ENCODE results near the gene DNASE2B. TPM values are rescaled to one million over a fixed set of nuclear protein-coding genes. Genes with fewer than 3 reads are reported as not detected.

Gene DNASE2B
- total and polyA plus RNA-seq, 8 donors: 0.15 to 0.59 (median 0.16) TPM; not detected in 4

- H3K9me3 ChIP-seq: no peaks in the 10 kb centered on the region
- intact Hi-C loops (cut with DNase I): no loop called here
- H3K27me3 ChIP-seq: no peaks in the 10 kb centered on the region
- DNase-seq (no peak), FAIRE-seq (no peak), ATAC-seq (no peak)
- no peak overlapping the region for H3K27ac ChIP-seq
- H3K4me1 ChIP-seq: peaks cover 0 to 10% (median 8%) of the 10 kb centered on the region in 3 donors
- WGBS, 2 donors: 88 to 93% methylated on average over 5 of the region's 5 CpGs
- H3K4me3 ChIP-seq: no peak overlapping the region
- no peaks in the 10 kb centered on the region for H3K36me3 ChIP-seq
- TF ChIP-seq CTCF (IDR thresholded peaks at IDR 0.05): no peak
Measured at GRCh38 chr1:84428235-84428634, 30.0 kb downstream of the DNASE2B start.

GRCh38 chr1:84429231-84429630 lies 30.9 kb downstream of the DNASE2B start:
- 90% methylated on average over 1 of the region's 1 CpG for WGBS, 2 donors
- H3K9me3 ChIP-seq: no peaks in the 10 kb centered on the region
- H3K4me1 ChIP-seq: peaks cover 0 to 10% (median 8%) of the 10 kb centered on the region in 3 donors
- no peak for ATAC-seq
- DNase-seq: no peak
- no peak overlapping the region for H3K4me3 ChIP-seq
- TF ChIP-seq CTCF (IDR thresholded peaks at IDR 0.05): no peak
- intact Hi-C loops (cut with DNase I): no loop called here
- H3K27ac ChIP-seq: no peak overlapping the region
- H3K27me3 ChIP-seq: no peaks in the 10 kb centered on the region
- FAIRE-seq: no peak
- no peaks in the 10 kb centered on the region for H3K36me3 ChIP-seq

DNA sequence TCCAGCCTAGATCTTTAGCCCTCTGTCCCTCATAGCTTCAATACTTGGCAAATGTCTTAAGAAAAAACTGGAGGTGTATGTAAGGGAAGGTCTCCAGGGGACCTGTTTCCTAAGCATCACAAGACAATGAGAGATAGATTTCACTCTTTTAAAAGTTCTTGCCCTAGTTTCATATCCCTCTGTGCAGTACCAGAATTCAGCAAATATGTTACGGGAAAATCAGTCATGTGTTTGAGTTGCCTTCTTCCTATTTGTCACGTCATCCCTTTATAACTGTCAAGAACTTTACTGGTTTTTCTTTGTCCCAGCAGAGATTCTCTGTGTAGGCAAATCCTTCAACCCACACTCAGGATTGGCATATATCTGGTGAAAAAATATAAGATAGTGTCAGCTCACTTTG lies 32.3 kb downstream of the DNASE2B start:
- Histone ChIP-seq H3K27me3 (no peaks in the 10 kb centered on the region), H3K4me1 (peaks cover 0 to 1% (median under 1%) of the 10 kb centered on the region in 3 donors), H3K4me3 (no peak overlapping the region), H3K36me3 (no peaks in the 10 kb centered on the region), H3K9me3 (no peaks in the 10 kb centered on the region), H3K27ac (no peak overlapping the region)
- FAIRE-seq: no peak
- no peak for DNase-seq
- 63 to 97% methylated on average over 2 of the region's 2 CpGs for WGBS, 2 donors
- no peak for TF ChIP-seq CTCF (IDR thresholded peaks at IDR 0.05)
- ATAC-seq: peak in 1 of 4 donors; percentile 10
- intact Hi-C loops (cut with DNase I): loop anchor here in 2 of 3 donors (5.0 kb wide), 2 partner anchors 278 to 293 kb away; no protein-coding TSS in a partner anchor

- Histone ChIP-seq H3K4me3 (peak overlapping the region in 1 of 4 donors; percentile 22), H3K27me3 (no peaks in the 10 kb centered on the region), H3K27ac (peak overlapping the region in 2 of 4 donors; percentile 29 to 62), H3K36me3 (no peaks in the 10 kb centered on the region), H3K9me3 (no peaks in the 10 kb centered on the region), H3K4me1 (no peaks in the 10 kb centered on the region)
- TF ChIP-seq CTCF (IDR thresholded peaks at IDR 0.05): peak; percentile 25 to 71 (median 48)
- intact Hi-C loops (cut with DNase I): loop anchor here in 2 of 3 donors (5.0 kb wide), 2 partner anchors 281 to 296 kb away; no protein-coding TSS in a partner anchor
- DNase-seq (peak in 3 of 6 donors; percentile 42 to 60 (median 42)), ATAC-seq (peak; percentile 83 to 96 (median 94)), FAIRE-seq (peak; percentile 94)
- 3% methylated on average over 11 of the region's 11 CpGs for WGBS, 2 donors
Measured at GRCh38 chr1:84433258-84434080, 35.2 kb downstream of the DNASE2B start.

Data from pancreas (tissue), 10 donors.